H1 (cell line): Measurements from ENCODE around the gene NANOS2. TPM values are rescaled to one million over a fixed set of nuclear protein-coding genes. Genes with fewer than 3 reads are reported as not detected.
A peak's percentile ranks its signal among the peaks of the same experiment; 100 is the strongest.

Experiments
- CTCF ChIA-PET: fragments of 300-600 bp; sonication (Branson Sonifier 250); formaldehyde crosslinking; loops from one replicate; lab custom pipeline; 2021; ENCODE audit not compliant: partially characterized antibody; lab: Charles Lee
- POLR2A ChIA-PET: fragments of 300-600 bp; sonication (Branson Sonifier 250); formaldehyde crosslinking; loops from one replicate; lab custom pipeline; 2021; ENCODE audit warnings: inconsistent platforms; ENCODE audit not compliant: partially characterized antibody; lab: Charles Lee
- DNase-seq, 2 experiments: peaks; one replicate each; pipeline versions ENCODE4 v3.0.0 to v3.0.0-alpha.2; 2010 to 2022; ENCODE audit warnings: low spot score in 2 of 2, low read depth in 1 of 2, mixed read lengths in 1 of 2
- FAIRE-seq: peaks from 2 replicates; lab custom pipeline; 2011; peaks lifted over from hg19 to GRCh38; lab: Jason Lieb, UNC
- H2AFZ ChIP-seq: 2 replicates; pipeline ENCODE4 v1.8.1; 2012; ENCODE audit warnings: low read length, inconsistent platforms
- H2AK5ac ChIP-seq: 2 replicates; pipeline ENCODE4 v1.6.1; 2013; ENCODE audit warnings: low read depth, low read length
- H2BK120ac ChIP-seq: replicated peaks from 2 replicates; pipeline ENCODE3; 2013; ENCODE audit warnings: low read depth, low read length, inconsistent platforms
- H2BK12ac ChIP-seq: 2 replicates; pipeline ENCODE4 v1.6.1; 2013; ENCODE audit warnings: low read depth, low read length
- H2BK15ac ChIP-seq: 2 replicates; pipeline ENCODE4 v1.6.1; 2013; ENCODE audit warnings: low read length
- H2BK20ac ChIP-seq: 2 replicates; pipeline ENCODE4 v1.6.1; 2013; ENCODE audit warnings: low read length
- H2BK5ac ChIP-seq: 2 replicates; pipeline ENCODE4 v1.6.1; 2013; ENCODE audit warnings: low read depth, low read length
- H3K14ac ChIP-seq: 2 replicates; pipeline ENCODE4 v1.6.1; 2013; ENCODE audit warnings: inconsistent platforms; ENCODE audit not compliant: insufficient read length
- H3K18ac ChIP-seq: 2 replicates; pipeline ENCODE4 v1.6.1; 2013; ENCODE audit warnings: low read length; ENCODE audit errors: extremely low read depth
- H3K23ac ChIP-seq: 2 replicates; pipeline ENCODE4 v1.6.1; 2013; ENCODE audit warnings: inconsistent platforms; ENCODE audit not compliant: insufficient read length
- H3K23me2 ChIP-seq: 2 replicates; pipeline ENCODE4 v1.6.1; 2013; ENCODE audit warnings: low read depth, low read length
- H3K27ac ChIP-seq: 2 replicates; pipeline ENCODE4 v1.6.1; 2011; ENCODE audit warnings: low read depth, low read length, inconsistent platforms
- H3K27me3 ChIP-seq, 4 experiments: replicated peaks in 1 of 4; 1 replicate in 1 of 4; 2 replicates in 3 of 4; pipeline versions ENCODE4 v1.6.1 to v1.8.1; 2011 to 2013; ENCODE audit warnings: low read length in 3 of 4, mild to moderate bottlenecking in 3 of 4, inconsistent platforms in 2 of 4, mixed read lengths in 2 of 4, moderate library complexity in 1 of 4; ENCODE audit not compliant: control insufficient read depth in 3 of 4, insufficient read depth in 3 of 4; ENCODE audit errors: extremely low read depth in 1 of 4
- H3K36me3 ChIP-seq, 4 experiments: 2 replicates each; pipeline versions ENCODE4 v1.6.1 to v1.8.1; 2011 to 2013; ENCODE audit warnings: mild to moderate bottlenecking in 4 of 4, low read length in 3 of 4, moderate library complexity in 2 of 4, control low read depth in 1 of 4, inconsistent platforms in 1 of 4; ENCODE audit not compliant: insufficient read depth in 4 of 4, control insufficient read depth in 2 of 4
- H3K4ac ChIP-seq: replicated peaks from 2 replicates; pipeline ENCODE3; 2013; ENCODE audit warnings: low read length, low read depth, mixed read lengths, inconsistent platforms; ENCODE audit not compliant: insufficient read length
- H3K4me1 ChIP-seq, 4 experiments: replicated peaks in 1 of 4; 1 replicate in 1 of 4; 2 replicates in 3 of 4; pipeline versions ENCODE4 v1.6.1 to v1.8.1; 2011 to 2013; ENCODE audit warnings: low read length in 3 of 4, inconsistent platforms in 2 of 4, mixed read lengths in 1 of 4; ENCODE audit not compliant: insufficient read depth in 4 of 4, control insufficient read depth in 3 of 4
- H3K4me2 ChIP-seq, 2 experiments: 2 replicates each; pipeline versions ENCODE4 v1.6.1 to v1.8.1; 2011 to 2013; ENCODE audit warnings: low read depth in 2 of 2, low read length in 2 of 2, control low read depth in 1 of 2, inconsistent platforms in 1 of 2, mild to moderate bottlenecking in 1 of 2; ENCODE audit not compliant: insufficient read depth in 1 of 2
- H3K4me3 ChIP-seq, 4 experiments: fragments of 200-600, 300-600 bp in 1 of 4; sonication (generic), shearing (Covaris generic), sonication (Bioruptor Twin) in 1 of 4; 2 replicates each; pipeline versions ENCODE4 v1.5.1 to v1.8.1; 2011 to 2016; ENCODE audit warnings: low read length in 4 of 4, low read depth in 3 of 4, control low read depth in 2 of 4, inconsistent platforms in 2 of 4, mild to moderate bottlenecking in 2 of 4, mixed read lengths in 1 of 4, moderate library complexity in 1 of 4; ENCODE audit not compliant: insufficient read depth in 2 of 4; ENCODE audit errors: extremely low read depth in 1 of 4
- H3K56ac ChIP-seq: replicated peaks from 2 replicates; pipeline ENCODE3; 2013; ENCODE audit warnings: low read depth, mild to moderate bottlenecking, mixed read lengths, low read length, inconsistent platforms; ENCODE audit not compliant: insufficient read length
- H3K79me1 ChIP-seq: 2 replicates; pipeline ENCODE4 v1.6.1; 2013; ENCODE audit warnings: low read depth, low read length, control low read depth
- H3K79me2 ChIP-seq, 2 experiments: 2 replicates each; pipeline versions ENCODE4 v1.6.1 to v1.8.1; 2012 to 2013; ENCODE audit warnings: low read length in 2 of 2, mild to moderate bottlenecking in 2 of 2, inconsistent platforms in 1 of 2; ENCODE audit not compliant: insufficient read depth in 2 of 2, control insufficient read depth in 1 of 2
- H3K9ac ChIP-seq, 4 experiments: replicated peaks in 1 of 4; 1 replicate in 1 of 4; 2 replicates in 3 of 4; pipeline versions ENCODE4 v1.6.1 to v1.8.1; 2011 to 2013; ENCODE audit warnings: low read depth in 3 of 4, low read length in 3 of 4, control low read depth in 2 of 4, mild to moderate bottlenecking in 2 of 4, moderate library complexity in 2 of 4, inconsistent platforms in 1 of 4; ENCODE audit errors: extremely low read depth in 1 of 4
- H3K9me3 ChIP-seq, 2 experiments: 2 replicates each; pipeline versions ENCODE4 v1.6.1 to v1.8.1; 2012 to 2013; ENCODE audit warnings: mild to moderate bottlenecking in 2 of 2, moderate library complexity in 2 of 2, control low read depth in 1 of 2, inconsistent platforms in 1 of 2, low read depth in 1 of 2, low read length in 1 of 2, mixed read lengths in 1 of 2; ENCODE audit not compliant: insufficient read depth in 2 of 2
- H4K20me1 ChIP-seq, 2 experiments: replicated peaks in 1 of 2; 2 replicates each; pipeline versions ENCODE3 to v1.8.1; 2011 to 2013; ENCODE audit warnings: inconsistent platforms in 2 of 2, low read length in 2 of 2, mild to moderate bottlenecking in 1 of 2; ENCODE audit not compliant: insufficient read depth in 2 of 2, control insufficient read depth in 1 of 2
- H4K5ac ChIP-seq: 2 replicates; pipeline ENCODE4 v1.6.1; 2013; ENCODE audit warnings: low read length, low read depth, mixed read lengths, inconsistent platforms; ENCODE audit not compliant: insufficient read length
- H4K8ac ChIP-seq: 2 replicates; pipeline ENCODE4 v1.8.0; 2013; ENCODE audit warnings: mild to moderate bottlenecking, moderate library complexity, low read length, inconsistent platforms; ENCODE audit not compliant: insufficient read depth; ENCODE audit errors: extremely low read depth
- H4K91ac ChIP-seq: replicated peaks from 2 replicates; pipeline ENCODE3; 2013; ENCODE audit warnings: low read length, mixed read lengths, inconsistent platforms; ENCODE audit not compliant: insufficient read length
- CTCF ChIP-seq, 3 experiments: IDR thresholded peaks; 1 replicate in 2 of 3; 2 replicates in 1 of 3; pipeline versions ENCODE4 v1.5.1 to v1.6.1; 2011; ENCODE audit warnings: low read length in 3 of 3, mild to moderate bottlenecking in 3 of 3, inconsistent platforms in 2 of 3, low read depth in 1 of 3, moderate library complexity in 1 of 3; ENCODE audit not compliant: insufficient read depth in 1 of 3; ENCODE audit errors: control extremely low read depth in 1 of 3
- FOSL1 ChIP-seq: IDR thresholded peaks from 2 replicates; pipeline ENCODE4 v1.6.1; 2011; ENCODE audit warnings: mild to moderate bottlenecking, low read depth, low read length, moderate library complexity; ENCODE audit not compliant: insufficient read depth
- KDM4A ChIP-seq: IDR thresholded peaks from one replicate; pipeline ENCODE4 v1.7.1; 2012; ENCODE audit warnings: low read depth, mild to moderate bottlenecking, moderate library complexity, low read length, inconsistent platforms; ENCODE audit not compliant: severe bottlenecking
- POLR2AphosphoS5 ChIP-seq: IDR thresholded peaks from 2 replicates; pipeline ENCODE4 v1.6.1; 2011; ENCODE audit warnings: low read depth, low read length
- WGBS, 2 experiments: shearing (Covaris generic) in 1 of 2; methylation state at CpG; one replicate each; pipeline versions ENCODE4 v1.1.6 to v1.1.7; 2013 to 2015; ENCODE audit warnings: low lambda C conversion rate in 2 of 2, mixed read lengths in 2 of 2, inconsistent platforms in 1 of 2, low coverage in 1 of 2, missing lambda C conversion rate in 1 of 2; ENCODE audit not compliant: insufficient replicate concordance in 2 of 2, insufficient coverage in 1 of 2, insufficient read length in 1 of 2; ENCODE audit errors: extremely low coverage in 1 of 2, missing lambda C conversion rate in 1 of 2; 5-methylcytosine and 5-hydroxymethylcytosine counted together
- polyA plus RNA-seq, 7 experiments: library from polyadenylated mRNA; depleted of rRNA in 3 of 7; stranded (reverse) in 5 of 7; unstranded in 2 of 7; fragments of >200 nt in 5 of 7; fragments of 200-250 nt in 2 of 7; gene quantifications; 1 replicate in 5 of 7; 2 replicates in 1 of 7; 4 replicates in 1 of 7; pipeline versions ENCODE4 v1.2.1 to v1.2.3, GENCODE V29; 2011 to 2013; ENCODE audit warnings: missing spikeins in 2 of 7, mixed read lengths in 2 of 7
- total RNA-seq: library from RNA; stranded (reverse); fragmentation: NEBNext Ultra II Directional; extraction: Animal tissue kit (Norgen Biotek cat#: 25700); gene quantifications from 2 replicates; pipeline ENCODE4 v1.2.1, GENCODE V29; 2021

Gene NANOS2
- total and polyA plus RNA-seq, 2 of the 8 experiments (the other 6 are each of a cell fraction or from before 2014, with no cell fraction given), result 0.20 TPM; not detected in 1

DNA sequence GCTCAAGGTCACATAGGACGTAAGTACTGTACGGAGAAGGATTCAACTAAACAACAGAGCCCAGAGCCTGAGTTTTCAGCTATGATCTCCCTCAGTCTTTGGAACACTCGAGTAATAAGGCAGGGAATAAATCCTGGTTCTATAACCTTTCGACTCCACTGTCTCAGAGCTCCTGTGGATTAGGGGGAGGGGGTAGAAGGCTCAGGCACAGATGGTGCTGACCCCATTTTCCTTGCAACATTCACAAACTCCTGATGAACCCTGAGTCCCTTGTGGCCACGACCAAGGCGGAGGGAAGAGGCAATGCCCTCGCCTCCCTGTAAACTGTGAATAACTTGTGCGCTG, 37.7 kb upstream of the NANOS2 start:
- H3K9ac ChIP-seq, result no peak overlapping the region

More for the DNA sequence above, 37.7 kb upstream of the NANOS2 start:
- Histone ChIP-seq H3K9me3 (no peaks in the 10 kb centered on the region), H4K91ac (no peak overlapping the region), H2AFZ (no peak overlapping the region), H3K18ac (no peak overlapping the region), H2BK20ac (no peak overlapping the region), H2BK120ac (no peak overlapping the region), H4K20me1 (peaks cover 0 to 2% of the 10 kb centered on the region in 2 experiments), H3K4me2 (peak overlapping the region; percentile 87 to 94; a peak in 3 of 4 replicates), H3K36me3 (no peaks in the 10 kb centered on the region; a peak in 1 of 8 replicates), H3K79me2 (no peaks in the 10 kb centered on the region), H3K27ac (no peak overlapping the region), H3K4ac (no peak overlapping the region), H3K14ac (no peak overlapping the region), H4K8ac (no peak overlapping the region), H3K23me2 (peaks cover 6% of the 10 kb centered on the region), H2BK15ac (no peak overlapping the region), H3K4me1 (peaks cover 0 to 3% (median 0%) of the 10 kb centered on the region in 4 experiments; a peak in 3 of 7 replicates), H3K79me1 (no peaks in the 10 kb centered on the region), H3K4me3 (peak overlapping the region in 3 of 4 experiments; percentile 69 to 75 (median 73); a peak in 6 of 8 replicates), H2BK12ac (no peak overlapping the region), H3K56ac (no peak overlapping the region), H4K5ac (no peak overlapping the region), H3K27me3 (no peaks in the 10 kb centered on the region), H3K23ac (no peak overlapping the region), H2BK5ac (no peak overlapping the region), H2AK5ac (no peak overlapping the region)
- 48% methylated on average over 8 of the region's 8 CpGs; no CpG with 5 or more reads in 1 of the 2 experiments for WGBS, 2 experiments
- DNase-seq, result no peak
- no peak for TF ChIP-seq POLR2AphosphoS5
- TF ChIP-seq FOSL1, result no peak
- TF ChIP-seq CTCF (IDR thresholded peaks at IDR 0.05; ENCODE audit: control extremely low read depth in 1 of 3, insufficient read depth in 1 of 3, low read depth in 1 of 3, low read length in 3 of 3), result no peak
- no peak for TF ChIP-seq KDM4A
- CTCF ChIA-PET, result interaction anchor here (0.7 to 2.2 kb wide), 5 partner anchors 9 to 39 kb away, joined by 3 to 7 read pairs (median 4); no protein-coding TSS in a partner anchor
- FAIRE-seq, result no peak
- POLR2A ChIA-PET, result interaction anchor here (0.6 to 3.5 kb wide), 12 partner anchors 8 to 160 kb away, joined by 3 to 18 read pairs (median 3); partner anchors contain the start of genes DMWD, MYPOP and NOVA2
